Activated CD4-positive, CD25-positive, alpha-beta regulatory T cell treated with anti-CD3 and anti-CD28 coated beads, Interleukin-2, amount 50 U/mL, for 16 hours (primary cell): ENCODE measurements around the gene SUSD1.
"Not testable (repeated sequence)": the region's sequence is repeated elsewhere in the genome, so short reads cannot be mapped to it uniquely, and the experiment has no call there.

Experiments
- DNase-seq: peaks from one replicate; pipeline ENCODE4 v3.0.0-alpha.2; 2020; ENCODE audit warnings: low read depth, low spot score

The SUSD1 gene

GRCh38 chr9:112094948-112095681, 80.0 kb downstream of the SUSD1 start:
- no peak for DNase-seq

- DNase-seq = no peak
These were observed 80.9 kb downstream of the SUSD1 start for GRCh38 chr9:112094241-112094640.

- no peak for DNase-seq
These were observed 81.3 kb downstream of the SUSD1 start for GRCh38 chr9:112093870-112094216.

GRCh38 chr9:112093147-112093869, 81.8 kb downstream of the SUSD1 start:
- no peak for DNase-seq

- DNase-seq = no peak
These were observed 83.3 kb downstream of the SUSD1 start for GRCh38 chr9:112091810-112092209.

GRCh38 chr9:112087506-112087905, 87.6 kb downstream of the SUSD1 start:
- no peak for DNase-seq

GRCh38 chr9:112086627-112087026, 88.5 kb downstream of the SUSD1 start:
- DNase-seq = no peak

- DNase-seq = no peak
These were observed 90.2 kb downstream of the SUSD1 start for GRCh38 chr9:112084907-112085306.

GRCh38 chr9:112084334-112084733, 90.8 kb downstream of the SUSD1 start:
- no peak for DNase-seq

- DNase-seq = no peak
These were observed 93.0 kb downstream of the SUSD1 start for GRCh38 chr9:112081918-112082729.

- DNase-seq = no peak
These were observed 94.1 kb downstream of the SUSD1 start for GRCh38 chr9:112080831-112081542.

GRCh38 chr9:112078432-112078831, 96.7 kb downstream of the SUSD1 start:
- DNase-seq = no peak

- DNase-seq = no peak
These were observed 98.3 kb downstream of the SUSD1 start for GRCh38 chr9:112076814-112077213.

- no peak for DNase-seq
These were observed 100.1 kb downstream of the SUSD1 start for GRCh38 chr9:112075009-112075378.

GRCh38 chr9:112074250-112075008, 100.7 kb downstream of the SUSD1 start:
- peak; percentile 56 for DNase-seq

- not testable (repeated sequence) for DNase-seq
These were observed 101.4 kb downstream of the SUSD1 start for GRCh38 chr9:112073639-112074173.

- DNase-seq = no peak
These were observed 102.1 kb downstream of the SUSD1 start for GRCh38 chr9:112072721-112073638.

- no peak for DNase-seq
These were observed 105.6 kb downstream of the SUSD1 start for GRCh38 chr9:112069318-112070169.
